Esophagus squamous epithelium (tissue), 4 donors: ENCODE measurements around the gene NAV2.

Source experiments
- POLR2A ChIP-seq, 4 donors: fragments of 450-650 bp; IDR thresholded peaks; one replicate each; pipeline ENCODE4 v1.6.1; 2017; ENCODE audit warnings: antibody characterized with exemption in 4 of 4, mild to moderate bottlenecking in 4 of 4, moderate library complexity in 3 of 4
- TF ChIP-seq, protein P1 (sequence below), 6 experiments: fragments of 450-650 bp in 4 of 6; fragments of 200-600 bp in 2 of 6; sonication (generic) in 2 of 6; IDR thresholded peaks; one replicate each; pipeline ENCODE4 v1.5.1; 2016 to 2019; ENCODE audit warnings: antibody characterized with exemption in 6 of 6, mild to moderate bottlenecking in 4 of 6, moderate library complexity in 4 of 6

- TF ChIP-seq, protein P1, sequence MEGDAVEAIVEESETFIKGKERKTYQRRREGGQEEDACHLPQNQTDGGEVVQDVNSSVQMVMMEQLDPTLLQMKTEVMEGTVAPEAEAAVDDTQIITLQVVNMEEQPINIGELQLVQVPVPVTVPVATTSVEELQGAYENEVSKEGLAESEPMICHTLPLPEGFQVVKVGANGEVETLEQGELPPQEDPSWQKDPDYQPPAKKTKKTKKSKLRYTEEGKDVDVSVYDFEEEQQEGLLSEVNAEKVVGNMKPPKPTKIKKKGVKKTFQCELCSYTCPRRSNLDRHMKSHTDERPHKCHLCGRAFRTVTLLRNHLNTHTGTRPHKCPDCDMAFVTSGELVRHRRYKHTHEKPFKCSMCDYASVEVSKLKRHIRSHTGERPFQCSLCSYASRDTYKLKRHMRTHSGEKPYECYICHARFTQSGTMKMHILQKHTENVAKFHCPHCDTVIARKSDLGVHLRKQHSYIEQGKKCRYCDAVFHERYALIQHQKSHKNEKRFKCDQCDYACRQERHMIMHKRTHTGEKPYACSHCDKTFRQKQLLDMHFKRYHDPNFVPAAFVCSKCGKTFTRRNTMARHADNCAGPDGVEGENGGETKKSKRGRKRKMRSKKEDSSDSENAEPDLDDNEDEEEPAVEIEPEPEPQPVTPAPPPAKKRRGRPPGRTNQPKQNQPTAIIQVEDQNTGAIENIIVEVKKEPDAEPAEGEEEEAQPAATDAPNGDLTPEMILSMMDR (IDR thresholded peaks at IDR 0.05), result peak in 5 of 6 experiments; percentile 59 to 81 (median 69)
- TF ChIP-seq POLR2A (IDR thresholded peaks at IDR 0.05), result no peak
These were observed 225.7 kb downstream of the NAV2 start for GRCh38 chr11:19938169-19938856.
